ENCODE data around the gene RNF222.
"Not testable (repeated sequence)": the region's sequence is repeated elsewhere in the genome, so short reads cannot be mapped to it uniquely, and the experiment has no call there.

The RNF222 gene

GRCh38 chr17:8409966-8410882, 12.6 kb upstream of the RNF222 start:
- DNase-seq = peak; percentile 87

GRCh38 chr17:8408371-8408770, 10.7 kb upstream of the RNF222 start:
- no peak for DNase-seq

GRCh38 chr17:8406174-8406573, 8.5 kb upstream of the RNF222 start:
- no peak for DNase-seq

- DNase-seq = no peak
Measured at GRCh38 chr17:8405499-8406016, 7.9 kb upstream of the RNF222 start.

- no peak for DNase-seq
Measured at GRCh38 chr17:8402921-8403536, 5.4 kb upstream of the RNF222 start.

- DNase-seq = no peak
Measured at GRCh38 chr17:8401107-8401506, 3.5 kb upstream of the RNF222 start.

- no peak for DNase-seq
Measured at GRCh38 chr17:8398980-8399379, 1.4 kb upstream of the RNF222 start.

- DNase-seq = not testable (repeated sequence)
Measured at GRCh38 chr17:8394497-8394896, 3.1 kb downstream of the RNF222 start.

- no peak for DNase-seq
Measured at GRCh38 chr17:8393470-8394231, 4.0 kb downstream of the RNF222 start.

- no peak for DNase-seq
Measured at GRCh38 chr17:8392674-8393469, 4.8 kb downstream of the RNF222 start.

GRCh38 chr17:8392274-8392673, 5.4 kb downstream of the RNF222 start:
- DNase-seq = no peak

GRCh38 chr17:8391711-8392110, 5.9 kb downstream of the RNF222 start:
- DNase-seq = no peak

GRCh38 chr17:8387914-8388651, 9.5 kb downstream of the RNF222 start:
- no peak for DNase-seq

GRCh38 chr17:8386841-8387240, 10.8 kb downstream of the RNF222 start:
- no peak for DNase-seq

GRCh38 chr17:8384801-8385378, 12.7 kb downstream of the RNF222 start:
- DNase-seq = no peak

- DNase-seq = peak; percentile 100
Measured at GRCh38 chr17:8383143-8383822, 14.3 kb downstream of the RNF222 start, which contains the start of gene RPL26. Gene RPL26 (minus strand): TSS chr17:8383193. CDS start chr17:8382310, 883 bp downstream.

GRCh38 chr17:8382880-8383142, 14.8 kb downstream of the RNF222 start:
- no peak for DNase-seq

- no peak for DNase-seq
Measured at GRCh38 chr17:8382052-8382879, 15.4 kb downstream of the RNF222 start.

- DNase-seq = no peak
Measured at GRCh38 chr17:8380049-8380448, 17.6 kb downstream of the RNF222 start.

- DNase-seq = not testable (repeated sequence)
Measured at GRCh38 chr17:8378117-8378516, 19.5 kb downstream of the RNF222 start.
